ENCODE measurements around the gene CDK5RAP2. TPM values are rescaled to one million over a fixed set of nuclear protein-coding genes. Genes with fewer than 3 reads are reported as not detected.

The CDK5RAP2 gene
- polyA plus RNA-seq, 1 donor (not counting 4 experiments of a cell fraction or from before 2014, with no cell fraction given) = 22.4 TPM

DNA sequence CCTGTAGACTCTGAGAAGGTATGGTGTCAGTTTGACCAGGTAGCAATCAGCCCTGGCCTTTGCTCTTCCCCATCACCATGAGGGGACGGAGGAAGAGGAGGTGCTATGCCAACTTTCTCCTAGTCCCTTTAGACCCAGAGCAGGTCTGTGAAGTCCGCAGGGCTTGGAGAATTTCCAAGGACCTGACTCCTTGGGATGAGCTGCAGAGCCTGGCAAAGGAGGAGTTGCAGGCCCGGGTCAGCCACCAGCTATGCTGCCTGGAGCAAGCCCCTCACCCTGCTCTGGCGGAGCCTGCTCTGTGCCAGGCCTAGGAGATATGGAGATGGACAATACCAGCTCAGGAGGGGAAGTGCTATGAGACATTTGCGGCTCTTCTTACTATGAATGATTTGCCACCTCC lies 188.3 kb downstream of the CDK5RAP2 start:
- TF ChIP-seq EZH2 (IDR thresholded peaks at IDR 0.05; ENCODE audit: low read length) = no peak
- TF ChIP-seq, protein P1, sequence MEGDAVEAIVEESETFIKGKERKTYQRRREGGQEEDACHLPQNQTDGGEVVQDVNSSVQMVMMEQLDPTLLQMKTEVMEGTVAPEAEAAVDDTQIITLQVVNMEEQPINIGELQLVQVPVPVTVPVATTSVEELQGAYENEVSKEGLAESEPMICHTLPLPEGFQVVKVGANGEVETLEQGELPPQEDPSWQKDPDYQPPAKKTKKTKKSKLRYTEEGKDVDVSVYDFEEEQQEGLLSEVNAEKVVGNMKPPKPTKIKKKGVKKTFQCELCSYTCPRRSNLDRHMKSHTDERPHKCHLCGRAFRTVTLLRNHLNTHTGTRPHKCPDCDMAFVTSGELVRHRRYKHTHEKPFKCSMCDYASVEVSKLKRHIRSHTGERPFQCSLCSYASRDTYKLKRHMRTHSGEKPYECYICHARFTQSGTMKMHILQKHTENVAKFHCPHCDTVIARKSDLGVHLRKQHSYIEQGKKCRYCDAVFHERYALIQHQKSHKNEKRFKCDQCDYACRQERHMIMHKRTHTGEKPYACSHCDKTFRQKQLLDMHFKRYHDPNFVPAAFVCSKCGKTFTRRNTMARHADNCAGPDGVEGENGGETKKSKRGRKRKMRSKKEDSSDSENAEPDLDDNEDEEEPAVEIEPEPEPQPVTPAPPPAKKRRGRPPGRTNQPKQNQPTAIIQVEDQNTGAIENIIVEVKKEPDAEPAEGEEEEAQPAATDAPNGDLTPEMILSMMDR (optimal IDR thresholded peaks at IDR 0.05 in 1 of 3, IDR thresholded peaks at IDR 0.05 in 1 of 3, conservative IDR thresholded peaks at IDR 0.05 in 1 of 3; ENCODE audit: extremely low read depth in 1 of 3, insufficient read depth in 2 of 3, low read length in 3 of 3) = no peak

DNA sequence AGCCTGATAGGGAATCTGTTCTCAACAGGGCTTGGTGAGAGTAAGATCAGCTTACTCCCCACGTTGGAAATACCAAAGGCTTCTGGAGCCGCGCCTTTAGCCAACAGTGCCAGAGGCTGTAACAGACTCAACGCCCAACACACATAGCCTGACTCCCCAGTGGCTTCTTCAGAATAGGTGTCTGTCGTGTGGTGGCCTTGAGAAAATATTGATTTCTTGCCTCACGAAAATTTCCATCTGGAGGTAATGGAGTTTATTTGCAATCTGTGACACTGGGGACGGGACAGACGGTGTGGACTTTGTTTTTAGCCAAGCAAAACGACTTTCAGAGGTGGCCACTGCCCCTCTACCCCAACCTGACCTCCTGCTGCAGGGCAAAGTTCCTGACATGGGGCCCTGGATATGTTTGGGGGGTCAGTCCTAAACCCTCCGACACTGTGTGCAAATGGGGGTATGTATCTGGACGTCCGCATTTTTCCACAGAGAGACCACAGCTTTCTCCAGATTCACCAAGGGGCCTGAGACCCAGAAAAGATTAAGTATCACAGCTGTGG lies 189.3 kb downstream of the CDK5RAP2 start:
- H2AFZ ChIP-seq (ENCODE audit: control insufficient read depth, low read length) = no peak overlapping the region
- no peaks in the 10 kb centered on the region for H3K27me3 ChIP-seq (ENCODE audit: control insufficient read depth, extremely low read depth, insufficient read depth, low read length)
- H3K36me3 ChIP-seq (ENCODE audit: control insufficient read depth in 2 of 2, extremely low read depth in 1 of 2, insufficient read depth in 2 of 2, low read length in 2 of 2) = peaks cover 30 to 45% of the 10 kb centered on the region in 2 experiments
- no peak for TF ChIP-seq EZH2 (IDR thresholded peaks at IDR 0.05; ENCODE audit: low read length)
- no peak overlapping the region for H3K4me3 ChIP-seq (ENCODE audit: control insufficient read depth in 2 of 3, extremely low read depth in 1 of 3, insufficient read depth in 2 of 3, low read depth in 1 of 3, low read length in 3 of 3)
- no peaks in the 10 kb centered on the region for H3K79me2 ChIP-seq (ENCODE audit: control insufficient read depth, insufficient read depth, low read length)
- no peak for DNase-seq (ENCODE audit: low read depth, low spot score)
- dilution Hi-C loops (cut with MboI; ENCODE audit: extremely low pct_ligation_motif_present, low sequenced_read_pairs) = no loop called here
- H4K20me1 ChIP-seq (ENCODE audit: control insufficient read depth, extremely low read depth, insufficient read depth, low read length) = no peaks in the 10 kb centered on the region
- no peaks in the 10 kb centered on the region for H3K9me3 ChIP-seq (ENCODE audit: control insufficient read depth, low read depth, low read length)
- no peaks in the 10 kb centered on the region for H3K9me1 ChIP-seq (ENCODE audit: control insufficient read depth, extremely low read depth, insufficient read depth, low read length)
- no peak for FAIRE-seq
- H3K4me2 ChIP-seq (ENCODE audit: control insufficient read depth, extremely low read depth, insufficient read depth, low read depth, low read length) = no peak overlapping the region
- no peak overlapping the region for H3K9ac ChIP-seq (ENCODE audit: control insufficient read depth, extremely low read depth, insufficient read depth, low read length)
- no peaks in the 10 kb centered on the region for H3K4me1 ChIP-seq (ENCODE audit: control insufficient read depth, extremely low read depth, insufficient read depth, low read length)
- no peak overlapping the region for H3K27ac ChIP-seq (ENCODE audit: control insufficient read depth, insufficient read depth, low read length)

More for the DNA sequence above, 188.3 kb downstream of the CDK5RAP2 start:
- Histone ChIP-seq H3K79me2 (ENCODE audit: control insufficient read depth, insufficient read depth, low read length) (no peaks in the 10 kb centered on the region), H2AFZ (ENCODE audit: control insufficient read depth, low read length) (no peak overlapping the region), H3K27ac (ENCODE audit: control insufficient read depth, insufficient read depth, low read length) (no peak overlapping the region), H3K4me2 (ENCODE audit: control insufficient read depth, extremely low read depth, insufficient read depth, low read depth, low read length) (no peak overlapping the region), H3K9me3 (ENCODE audit: control insufficient read depth, low read depth, low read length) (no peaks in the 10 kb centered on the region), H3K4me3 (ENCODE audit: control insufficient read depth in 2 of 3, extremely low read depth in 1 of 3, insufficient read depth in 2 of 3, low read depth in 1 of 3, low read length in 3 of 3) (no peak overlapping the region), H3K9me1 (ENCODE audit: control insufficient read depth, extremely low read depth, insufficient read depth, low read length) (no peaks in the 10 kb centered on the region), H3K27me3 (ENCODE audit: control insufficient read depth, extremely low read depth, insufficient read depth, low read length) (no peaks in the 10 kb centered on the region), H4K20me1 (ENCODE audit: control insufficient read depth, extremely low read depth, insufficient read depth, low read length) (no peaks in the 10 kb centered on the region), H3K9ac (ENCODE audit: control insufficient read depth, extremely low read depth, insufficient read depth, low read length) (no peak overlapping the region), H3K4me1 (ENCODE audit: control insufficient read depth, extremely low read depth, insufficient read depth, low read length) (no peaks in the 10 kb centered on the region), H3K36me3 (ENCODE audit: control insufficient read depth in 2 of 2, extremely low read depth in 1 of 2, insufficient read depth in 2 of 2, low read length in 2 of 2) (peaks cover 30 to 45% of the 10 kb centered on the region in 2 experiments)
- dilution Hi-C loops (cut with MboI; ENCODE audit: extremely low pct_ligation_motif_present, low sequenced_read_pairs) = no loop called here
- FAIRE-seq (no peak), DNase-seq (ENCODE audit: low read depth, low spot score) (no peak)

DNA sequence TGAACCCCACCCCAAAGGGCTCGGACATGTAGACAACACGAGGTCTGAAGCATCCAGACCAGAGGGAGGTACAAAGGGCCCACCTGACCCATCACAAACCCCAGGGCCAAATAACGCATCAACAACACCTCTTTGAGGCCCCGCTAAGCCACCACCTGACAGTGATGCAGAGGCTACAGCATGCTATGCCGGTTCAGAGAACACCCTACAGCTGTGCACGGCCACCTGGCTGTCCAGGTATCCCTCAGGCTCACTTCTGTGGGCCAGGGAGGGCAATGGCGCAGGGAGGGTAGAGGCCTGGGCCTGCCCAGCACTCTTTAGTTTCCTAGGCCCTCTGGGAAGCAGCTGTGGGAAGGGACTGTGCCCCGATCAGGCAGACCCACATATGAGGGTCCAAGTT lies 190.1 kb downstream of the CDK5RAP2 start:
- H3K4me1 ChIP-seq (ENCODE audit: control insufficient read depth, extremely low read depth, insufficient read depth, low read length) = no peaks in the 10 kb centered on the region
- H2AFZ ChIP-seq (ENCODE audit: control insufficient read depth, low read length) = no peak overlapping the region
- H3K79me2 ChIP-seq (ENCODE audit: control insufficient read depth, insufficient read depth, low read length) = no peaks in the 10 kb centered on the region
- no peaks in the 10 kb centered on the region for H3K9me1 ChIP-seq (ENCODE audit: control insufficient read depth, extremely low read depth, insufficient read depth, low read length)
- H3K36me3 ChIP-seq (ENCODE audit: control insufficient read depth in 2 of 2, extremely low read depth in 1 of 2, insufficient read depth in 2 of 2, low read length in 2 of 2) = peaks cover 25 to 44% of the 10 kb centered on the region in 2 experiments
- dilution Hi-C loops (cut with MboI; ENCODE audit: extremely low pct_ligation_motif_present, low sequenced_read_pairs) = no loop called here
- FAIRE-seq (no peak), DNase-seq (ENCODE audit: low read depth, low spot score) (no peak)
- H3K27me3 ChIP-seq (ENCODE audit: control insufficient read depth, extremely low read depth, insufficient read depth, low read length) = no peaks in the 10 kb centered on the region
- H3K27ac ChIP-seq (ENCODE audit: control insufficient read depth, insufficient read depth, low read length) = no peak overlapping the region
- H3K4me2 ChIP-seq (ENCODE audit: control insufficient read depth, extremely low read depth, insufficient read depth, low read depth, low read length) = no peak overlapping the region
- H3K9ac ChIP-seq (ENCODE audit: control insufficient read depth, extremely low read depth, insufficient read depth, low read length) = no peak overlapping the region
- no peaks in the 10 kb centered on the region for H3K9me3 ChIP-seq (ENCODE audit: control insufficient read depth, low read depth, low read length)
- H3K4me3 ChIP-seq (ENCODE audit: control insufficient read depth in 2 of 3, extremely low read depth in 1 of 3, insufficient read depth in 2 of 3, low read depth in 1 of 3, low read length in 3 of 3) = no peak overlapping the region
- no peaks in the 10 kb centered on the region for H4K20me1 ChIP-seq (ENCODE audit: control insufficient read depth, extremely low read depth, insufficient read depth, low read length)
- TF ChIP-seq, protein P1 (optimal IDR thresholded peaks at IDR 0.05 in 1 of 3, IDR thresholded peaks at IDR 0.05 in 1 of 3, conservative IDR thresholded peaks at IDR 0.05 in 1 of 3; ENCODE audit: extremely low read depth in 1 of 3, insufficient read depth in 2 of 3, low read length in 3 of 3) = no peak
